Measurements from ENCODE around the gene CACNB3.
A peak's percentile ranks its signal among the peaks of the same experiment; 100 is the strongest.

The CACNB3 gene

GRCh38 chr12:48786591-48787544, 31.4 kb upstream of the CACNB3 start:
- H3K36me3 ChIP-seq = no peaks in the 10 kb centered on the region; the same call in 1 of the 2 replicates
- H3K9me3 ChIP-seq (ENCODE audit: severe bottlenecking) = no peaks in the 10 kb centered on the region
- TF ChIP-seq CTCF (IDR thresholded peaks at IDR 0.05; ENCODE audit: low read depth, low read length) = no peak
- DNase-seq = no peak
- no peaks in the 10 kb centered on the region for H3K27me3 ChIP-seq (ENCODE audit: insufficient read depth, low read depth, severe bottlenecking)
- no peak overlapping the region for H3K4me3 ChIP-seq (ENCODE audit: low read depth, low read length)
- H3K27ac ChIP-seq = no peak overlapping the region

GRCh38 chr12:48787791-48788523, 30.3 kb upstream of the CACNB3 start:
- DNase-seq = no peak
- Histone ChIP-seq H3K27me3 (ENCODE audit: insufficient read depth, low read depth, severe bottlenecking) (no peaks in the 10 kb centered on the region), H3K4me3 (ENCODE audit: low read depth, low read length) (peak overlapping the region; percentile 73), H3K36me3 (no peaks in the 10 kb centered on the region), H3K27ac (no peak overlapping the region), H3K9me3 (ENCODE audit: severe bottlenecking) (no peaks in the 10 kb centered on the region)
- no peak for TF ChIP-seq CTCF (IDR thresholded peaks at IDR 0.05; ENCODE audit: low read depth, low read length)

- no peak for DNase-seq
- Histone ChIP-seq H3K9me3 (ENCODE audit: severe bottlenecking) (no peaks in the 10 kb centered on the region), H3K4me3 (ENCODE audit: low read depth, low read length) (peak overlapping the region; percentile 73), H3K36me3 (no peaks in the 10 kb centered on the region), H3K27ac (peak overlapping the region; percentile 51), H3K27me3 (ENCODE audit: insufficient read depth, low read depth, severe bottlenecking) (no peaks in the 10 kb centered on the region)
- no peak for TF ChIP-seq CTCF (IDR thresholded peaks at IDR 0.05; ENCODE audit: low read depth, low read length)
Measured at GRCh38 chr12:48788524-48788853, 29.8 kb upstream of the CACNB3 start.

GRCh38 chr12:48788854-48789775, 29.2 kb upstream of the CACNB3 start, which contains the start of gene ADCY6:
Gene ADCY6 (minus strand): TSS chr12:48789089. CDS start chr12:48783434, 5,655 bp downstream.
- Histone ChIP-seq H3K4me3 (ENCODE audit: low read depth, low read length) (peak within 1 kb of the TSS; percentile 73), H3K27ac (peak within 1 kb of the TSS; percentile 87), H3K9me3 (ENCODE audit: severe bottlenecking) (no peaks in the 10 kb centered on the region), H3K36me3 (no peaks in the 10 kb centered on the region), H3K27me3 (ENCODE audit: insufficient read depth, low read depth, severe bottlenecking) (no peaks in the 10 kb centered on the region)
- no peak for TF ChIP-seq CTCF (IDR thresholded peaks at IDR 0.05; ENCODE audit: low read depth, low read length)
- peak; percentile 87 for DNase-seq

- H3K27me3 ChIP-seq (ENCODE audit: insufficient read depth, low read depth, severe bottlenecking) = no peaks in the 10 kb centered on the region
- H3K36me3 ChIP-seq = no peaks in the 10 kb centered on the region
- peak overlapping the region; percentile 73 for H3K4me3 ChIP-seq (ENCODE audit: low read depth, low read length)
- no peak overlapping the region for H3K27ac ChIP-seq
- no peaks in the 10 kb centered on the region for H3K9me3 ChIP-seq (ENCODE audit: severe bottlenecking)
- DNase-seq = no peak
- no peak for TF ChIP-seq CTCF (IDR thresholded peaks at IDR 0.05; ENCODE audit: low read depth, low read length)
Measured at GRCh38 chr12:48789858-48790326, 28.4 kb upstream of the CACNB3 start.
